HCT116 (cell line): ENCODE measurements around the gene HOGA1. TPM values are rescaled to one million over a fixed set of nuclear protein-coding genes. Genes with fewer than 3 reads are reported as not detected.

Experiments used
- ATAC-seq: fragments of 200-7000 bp; cut with Tn5 transposase; 2 replicates; pipeline ENCODE4 v1.9.1; 2020; ENCODE audit warnings: mild to moderate bottlenecking, moderate library complexity
- BruUV-seq: library from RNA; stranded (reverse); fragments of 400-500 nt; replicated peaks from 2 replicates; lab custom pipeline; 2021; lab: Mats Ljungman, UMichigan
- CTCF ChIA-PET: fragments of 300-600 bp; sonication (Branson Sonifier 250); formaldehyde crosslinking; loops from one replicate; lab custom pipeline; 2021; ENCODE audit warnings: antibody characterized with exemption; lab: Charles Lee
- POLR2A ChIA-PET: fragments of 300-600, 350-600 bp; sonication (Branson Sonifier 250); formaldehyde crosslinking; loops from one replicate; lab custom pipeline; 2021; ENCODE audit warnings: antibody characterized with exemption; lab: Charles Lee
- RAD21 ChIA-PET, 2 experiments: fragments of 300-600 bp; sonication (Branson Sonifier 250); formaldehyde crosslinking; loops; one replicate each; lab custom pipeline; 2023; ENCODE audit warnings: low total read pairs in 2 of 2; ENCODE audit not compliant: uncharacterized antibody in 2 of 2, unreplicated experiment in 2 of 2, low non-redundant PET in 1 of 2; lab: Charles Lee
- DNase-seq: peaks from one replicate; pipeline ENCODE4 v3.0.0-alpha.2; 2010; ENCODE audit warnings: low read depth, low spot score
- H2AFZ ChIP-seq: fragments of 200-600 bp; shearing (Covaris generic), sonication (generic); 2 replicates; pipeline ENCODE4 v1.6.1; 2017; ENCODE audit warnings: low read depth, mixed run types, mixed read lengths, antibody characterized with exemption, low read length; ENCODE audit not compliant: poor library complexity, severe bottlenecking
- H3K27ac ChIP-seq: 2 replicates; pipeline ENCODE4 v1.5.1; 2012; ENCODE audit warnings: low read depth, low read length
- H3K27me3 ChIP-seq: fragments of 200-600 bp; sonication (generic); 2 replicates; pipeline ENCODE4 v1.6.1; 2016; ENCODE audit warnings: mixed run types, low read length, mixed read lengths; ENCODE audit not compliant: insufficient read depth
- H3K36me3 ChIP-seq, 2 experiments: fragments of 200-500 bp in 1 of 2; fragments of 200-600 bp in 1 of 2; sonication (Bioruptor generic) in 1 of 2; sonication (generic) in 1 of 2; 2 replicates each; pipeline versions ENCODE4 v1.5.1 to v1.6.1; 2014 to 2016; ENCODE audit warnings: low read length in 2 of 2, inconsistent platforms in 1 of 2, mixed read lengths in 1 of 2, mixed run types in 1 of 2; ENCODE audit not compliant: insufficient read depth in 2 of 2, control insufficient read depth in 1 of 2
- H3K4me1 ChIP-seq, 2 experiments: fragments of 200-600 bp in 1 of 2; sonication (generic) in 1 of 2; 2 replicates each; pipeline versions ENCODE4 v1.5.1 to v1.6.1; 2012 to 2017; ENCODE audit warnings: low read length in 2 of 2, inconsistent platforms in 1 of 2, mild to moderate bottlenecking in 1 of 2, mixed read lengths in 1 of 2, mixed run types in 1 of 2, moderate library complexity in 1 of 2; ENCODE audit not compliant: insufficient read depth in 2 of 2, control insufficient read depth in 1 of 2
- H3K4me2 ChIP-seq: fragments of 200-600 bp; sonication (generic); 2 replicates; pipeline ENCODE4 v1.6.1; 2017; ENCODE audit warnings: mixed run types, low read length, mixed read lengths
- H3K4me3 ChIP-seq, 2 experiments: fragments of 200-600 bp in 1 of 2; sonication (generic) in 1 of 2; replicated peaks in 1 of 2; 2 replicates each; pipeline ENCODE4 v1.5.1; 2011 to 2016; ENCODE audit warnings: low read length in 2 of 2, control low read depth in 1 of 2, low read depth in 1 of 2, mild to moderate bottlenecking in 1 of 2, mixed read lengths in 1 of 2, mixed run types in 1 of 2
- H3K79me2 ChIP-seq: fragments of 200-600 bp; sonication (generic); 2 replicates; pipeline ENCODE4 v1.6.1; 2017; ENCODE audit warnings: mild to moderate bottlenecking, mixed run types, low read length, moderate library complexity, mixed read lengths; ENCODE audit not compliant: insufficient read depth
- H3K9ac ChIP-seq: fragments of 200-600 bp; sonication (generic); 2 replicates; pipeline ENCODE4 v1.6.1; 2016; ENCODE audit warnings: low read length, mixed read lengths
- H3K9me2 ChIP-seq: fragments of 200-600 bp; sonication (generic), shearing (Covaris generic); 2 replicates; pipeline ENCODE4 v1.6.1; 2017; ENCODE audit warnings: mixed run types, mild to moderate bottlenecking, moderate library complexity; ENCODE audit not compliant: insufficient read depth
- H3K9me3 ChIP-seq, 2 experiments: fragments of 200-500 bp in 1 of 2; fragments of 200-600 bp in 1 of 2; sonication (Bioruptor generic) in 1 of 2; sonication (generic) in 1 of 2; 2 replicates each; pipeline ENCODE4 v1.6.1; 2014 to 2017; ENCODE audit warnings: low read length in 2 of 2, mixed read lengths in 2 of 2, inconsistent platforms in 1 of 2, low read depth in 1 of 2, mild to moderate bottlenecking in 1 of 2, mixed run types in 1 of 2, moderate library complexity in 1 of 2; ENCODE audit not compliant: control insufficient read depth in 1 of 2, insufficient read depth in 1 of 2
- H4K20me1 ChIP-seq: fragments of 200-600 bp; sonication (generic), shearing (Covaris generic); 2 replicates; pipeline ENCODE4 v1.6.1; 2017; ENCODE audit warnings: mixed run types, mild to moderate bottlenecking, moderate library complexity; ENCODE audit not compliant: insufficient read depth
- CBX3 ChIP-seq: IDR thresholded peaks from 2 replicates; pipeline ENCODE4 v1.6.1; 2012; ENCODE audit warnings: low read depth
- CEBPB ChIP-seq: IDR thresholded peaks from 2 replicates; pipeline ENCODE4 v1.6.1; 2012; ENCODE audit warnings: low read depth
- EGR1 ChIP-seq: IDR thresholded peaks from 2 replicates; pipeline ENCODE4 v1.6.1; 2012; ENCODE audit warnings: low read depth
- ELF1 ChIP-seq: IDR thresholded peaks from 2 replicates; pipeline ENCODE4 v1.6.1; 2012; ENCODE audit warnings: low read depth, borderline replicate concordance
- EZH2 ChIP-seq: fragments of 200-600 bp; sonication (generic); IDR thresholded peaks from 2 replicates; pipeline ENCODE4 v1.6.1; 2017; ENCODE audit warnings: antibody characterized with exemption, mixed run types
- EZH2phosphoT487 ChIP-seq: fragments of 200-600 bp; IDR thresholded peaks from 2 replicates; pipeline ENCODE4 v1.6.1; 2018; ENCODE audit warnings: antibody characterized with exemption, borderline replicate concordance
- FOSL1 ChIP-seq: IDR thresholded peaks from 2 replicates; pipeline ENCODE4 v1.6.1; 2012; ENCODE audit warnings: low read depth
- JUND ChIP-seq: IDR thresholded peaks from 2 replicates; pipeline ENCODE4 v1.6.1; 2012
- POLR2AphosphoS5 ChIP-seq: IDR thresholded peaks from 2 replicates; pipeline ENCODE4 v1.6.1; 2011; ENCODE audit warnings: mild to moderate bottlenecking, low read depth, low read length, moderate library complexity
- RAD21 ChIP-seq: IDR thresholded peaks from 2 replicates; pipeline ENCODE4 v1.6.1; 2012; ENCODE audit warnings: low read depth, mild to moderate bottlenecking
- REST ChIP-seq: IDR thresholded peaks from 2 replicates; pipeline ENCODE4 v1.6.1; 2012; ENCODE audit warnings: low read depth
- SIN3A ChIP-seq: IDR thresholded peaks from 2 replicates; pipeline ENCODE4 v1.6.1; 2012; ENCODE audit warnings: low read depth
- SRF ChIP-seq: IDR thresholded peaks from 2 replicates; pipeline ENCODE4 v1.6.1; 2012; ENCODE audit warnings: low read depth
- YY1 ChIP-seq: IDR thresholded peaks from 2 replicates; pipeline ENCODE4 v1.6.1; 2011; ENCODE audit warnings: low read length, low read depth, moderate library complexity, mild to moderate bottlenecking; ENCODE audit not compliant: insufficient replicate concordance; ENCODE audit errors: extremely low read depth
- ZFX ChIP-seq: fragments of 450-650 bp; IDR thresholded peaks from 2 replicates; pipeline ENCODE4 v1.6.1; 2017
- ZNF274 ChIP-seq: fragments of 200-500 bp; sonication (Bioruptor generic); IDR thresholded peaks from 2 replicates; pipeline ENCODE4 v1.6.1; 2014; ENCODE audit warnings: mild to moderate bottlenecking, low read depth, low read length, inconsistent platforms
- intact Hi-C: fragments of 100-400 bp; cut with micrococcal nuclease; formaldehyde crosslinking; loops from 2 replicates; pipeline ENCODE4 v1.10.0; 2022
- total RNA-seq: library from RNA; stranded (reverse); gene quantifications from one replicate; pipeline ENCODE4 v1.2.1, GENCODE V29; 2021; ENCODE audit not compliant: unreplicated experiment
- TF ChIP-seq, protein P1 (sequence below), 3 experiments: fragments of 200-600 bp in 1 of 3; sonication (generic) in 1 of 3; IDR thresholded peaks in 2 of 3; conservative IDR thresholded peaks in 1 of 3; 2 replicates each; pipeline ENCODE4 v1.5.1; 2012 to 2017; ENCODE audit warnings: low read depth in 2 of 3, low read length in 2 of 3, antibody characterized with exemption in 1 of 3, borderline replicate concordance in 1 of 3, control low read depth in 1 of 3, mild to moderate bottlenecking in 1 of 3, mixed read lengths in 1 of 3, mixed run types in 1 of 3, moderate library complexity in 1 of 3; ENCODE audit not compliant: insufficient read depth in 1 of 3
- TF ChIP-seq, protein P2 (sequence below): IDR thresholded peaks from 2 replicates; pipeline ENCODE4 v1.6.1; 2012

HOGA1 gene
- total RNA-seq, 1 experiment from 2014 or later = 1.6 TPM

DNA sequence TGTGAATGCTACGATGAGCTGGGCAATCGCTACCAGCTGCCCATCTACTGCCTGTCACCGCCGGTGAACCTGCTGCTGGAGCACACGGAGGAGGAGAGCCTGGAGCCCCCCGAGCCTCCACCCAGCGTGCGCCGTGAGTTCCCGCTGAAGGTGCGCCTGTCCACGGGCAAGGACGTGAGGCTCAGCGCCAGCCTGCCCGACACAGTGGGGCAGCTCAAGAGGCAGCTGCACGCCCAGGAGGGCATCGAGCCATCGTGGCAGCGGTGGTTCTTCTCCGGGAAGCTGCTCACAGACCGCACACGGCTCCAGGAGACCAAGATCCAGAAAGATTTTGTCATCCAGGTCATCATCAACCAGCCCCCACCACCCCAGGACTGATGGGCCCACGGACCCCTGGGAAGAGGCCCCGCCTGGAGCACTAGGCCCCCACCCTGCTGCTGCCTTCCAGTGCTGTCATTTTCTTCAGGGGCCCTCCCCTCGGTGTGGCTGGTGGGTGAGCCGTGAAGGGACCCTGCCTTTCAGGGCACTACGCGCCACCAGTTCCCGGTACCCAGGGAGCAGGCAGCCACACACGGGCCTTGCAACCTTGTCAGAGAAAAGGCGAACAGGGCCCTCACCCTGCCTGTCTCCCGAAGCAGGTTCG lies 13.9 kb upstream of the HOGA1 start:
- no peaks in the 10 kb centered on the region for H3K36me3 ChIP-seq
- ATAC-seq (no peak), DNase-seq (no peak)
- H3K4me3 ChIP-seq = no peak overlapping the region
- intact Hi-C loops = no loop called here
- ChIA-PET CTCF (interaction anchor here (2.8 kb wide), 1 partner anchor 42 kb away, joined by 35 read pairs; no protein-coding TSS in a partner anchor), POLR2A (no interaction called here), RAD21 (interaction anchor here in 1 of 2 experiments (0.6 kb wide), 1 partner anchor 18 kb away, joined by 3 read pairs; no protein-coding TSS in a partner anchor)
- peaks cover 43 to 50% of the 10 kb centered on the region in 2 experiments for H3K4me1 ChIP-seq
- no peaks in the 10 kb centered on the region for H3K79me2 ChIP-seq
- H2AFZ ChIP-seq = no peak overlapping the region
- H4K20me1 ChIP-seq = no peaks in the 10 kb centered on the region
- no peaks in the 10 kb centered on the region for H3K9me3 ChIP-seq
- no peaks in the 10 kb centered on the region for H3K27me3 ChIP-seq
- no TSS peak for BruUV-seq
- H3K27ac ChIP-seq = no peak overlapping the region
- TF ChIP-seq EZH2 = no peak
- no peak for TF ChIP-seq SIN3A
- TF ChIP-seq EZH2phosphoT487 = no peak
- TF ChIP-seq CBX3 = no peak
- TF ChIP-seq REST = no peak
- TF ChIP-seq ZNF274 = no peak
- TF ChIP-seq EGR1 = no peak
- TF ChIP-seq POLR2AphosphoS5 = no peak
- TF ChIP-seq YY1 = no peak
- TF ChIP-seq, protein P1, sequence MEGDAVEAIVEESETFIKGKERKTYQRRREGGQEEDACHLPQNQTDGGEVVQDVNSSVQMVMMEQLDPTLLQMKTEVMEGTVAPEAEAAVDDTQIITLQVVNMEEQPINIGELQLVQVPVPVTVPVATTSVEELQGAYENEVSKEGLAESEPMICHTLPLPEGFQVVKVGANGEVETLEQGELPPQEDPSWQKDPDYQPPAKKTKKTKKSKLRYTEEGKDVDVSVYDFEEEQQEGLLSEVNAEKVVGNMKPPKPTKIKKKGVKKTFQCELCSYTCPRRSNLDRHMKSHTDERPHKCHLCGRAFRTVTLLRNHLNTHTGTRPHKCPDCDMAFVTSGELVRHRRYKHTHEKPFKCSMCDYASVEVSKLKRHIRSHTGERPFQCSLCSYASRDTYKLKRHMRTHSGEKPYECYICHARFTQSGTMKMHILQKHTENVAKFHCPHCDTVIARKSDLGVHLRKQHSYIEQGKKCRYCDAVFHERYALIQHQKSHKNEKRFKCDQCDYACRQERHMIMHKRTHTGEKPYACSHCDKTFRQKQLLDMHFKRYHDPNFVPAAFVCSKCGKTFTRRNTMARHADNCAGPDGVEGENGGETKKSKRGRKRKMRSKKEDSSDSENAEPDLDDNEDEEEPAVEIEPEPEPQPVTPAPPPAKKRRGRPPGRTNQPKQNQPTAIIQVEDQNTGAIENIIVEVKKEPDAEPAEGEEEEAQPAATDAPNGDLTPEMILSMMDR (IDR thresholded peaks at IDR 0.05 in 2 of 3, conservative IDR thresholded peaks at IDR 0.05 in 1 of 3; ENCODE audit: borderline replicate concordance in 1 of 3, insufficient read depth in 1 of 3, low read depth in 2 of 3, low read length in 2 of 3) = no peak
- TF ChIP-seq SRF = no peak
- TF ChIP-seq FOSL1 = no peak
- TF ChIP-seq, protein P2, sequence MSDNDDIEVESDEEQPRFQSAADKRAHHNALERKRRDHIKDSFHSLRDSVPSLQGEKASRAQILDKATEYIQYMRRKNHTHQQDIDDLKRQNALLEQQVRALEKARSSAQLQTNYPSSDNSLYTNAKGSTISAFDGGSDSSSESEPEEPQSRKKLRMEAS = no peak
- no peak for TF ChIP-seq CEBPB
- no peak for TF ChIP-seq JUND
- TF ChIP-seq RAD21 = no peak
- TF ChIP-seq ZFX = no peak
- TF ChIP-seq ELF1 = no peak
- H3K9me2 ChIP-seq = no peaks in the 10 kb centered on the region
- H3K4me2 ChIP-seq = no peak overlapping the region
- no peak overlapping the region for H3K9ac ChIP-seq
